ENCODE data around the gene GHR.

GHR gene

DNA sequence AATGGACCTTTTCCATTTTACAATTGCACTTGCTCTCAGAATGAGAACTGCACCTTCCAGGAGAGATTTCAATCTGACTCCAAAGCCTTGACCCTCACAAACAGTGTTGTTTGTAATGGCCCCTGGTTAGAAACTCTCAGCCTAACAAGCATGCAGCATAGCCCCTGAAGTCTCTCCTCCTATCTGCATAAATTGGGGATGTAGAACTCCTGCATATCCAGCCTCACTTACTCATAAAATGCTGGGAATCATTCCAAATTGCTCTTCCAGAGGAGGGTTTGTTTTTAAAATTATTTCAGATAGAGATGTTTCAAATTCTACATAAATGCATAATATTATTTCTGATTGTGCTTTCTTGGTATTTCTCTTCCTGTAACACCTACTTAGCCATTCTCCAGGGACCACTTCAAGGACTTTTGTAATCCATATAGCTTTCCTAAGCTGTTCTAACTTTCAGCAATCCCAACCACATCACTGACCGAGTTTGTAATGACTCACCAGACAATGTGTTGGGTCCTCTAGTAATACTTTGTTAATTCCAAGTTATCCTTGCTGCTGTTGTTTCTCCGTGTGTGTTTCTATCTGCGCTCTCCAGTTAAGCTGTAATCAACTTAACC is 189.6 kb downstream of the GHR start:
- DNase-seq = no peak

DNA sequence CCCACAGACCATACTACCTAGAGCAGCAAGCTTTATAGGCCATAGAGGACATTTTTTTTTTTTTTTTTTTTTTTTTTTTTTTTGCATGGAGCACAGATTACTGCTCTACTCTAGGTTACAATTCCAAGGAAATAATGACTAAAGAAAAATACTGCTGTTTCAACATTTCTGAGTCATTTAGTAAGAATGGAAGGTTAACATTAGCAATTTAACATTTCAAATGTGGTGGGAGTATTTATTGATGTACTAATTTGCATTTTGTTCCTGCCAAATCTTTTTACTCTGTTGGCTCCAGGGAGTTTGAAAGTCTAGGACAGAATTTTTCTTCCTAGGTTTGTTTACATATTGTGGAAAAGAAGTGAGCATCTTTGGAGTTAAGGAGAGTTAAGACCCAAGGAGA is 191.3 kb downstream of the GHR start:
- no peak for DNase-seq

DNA sequence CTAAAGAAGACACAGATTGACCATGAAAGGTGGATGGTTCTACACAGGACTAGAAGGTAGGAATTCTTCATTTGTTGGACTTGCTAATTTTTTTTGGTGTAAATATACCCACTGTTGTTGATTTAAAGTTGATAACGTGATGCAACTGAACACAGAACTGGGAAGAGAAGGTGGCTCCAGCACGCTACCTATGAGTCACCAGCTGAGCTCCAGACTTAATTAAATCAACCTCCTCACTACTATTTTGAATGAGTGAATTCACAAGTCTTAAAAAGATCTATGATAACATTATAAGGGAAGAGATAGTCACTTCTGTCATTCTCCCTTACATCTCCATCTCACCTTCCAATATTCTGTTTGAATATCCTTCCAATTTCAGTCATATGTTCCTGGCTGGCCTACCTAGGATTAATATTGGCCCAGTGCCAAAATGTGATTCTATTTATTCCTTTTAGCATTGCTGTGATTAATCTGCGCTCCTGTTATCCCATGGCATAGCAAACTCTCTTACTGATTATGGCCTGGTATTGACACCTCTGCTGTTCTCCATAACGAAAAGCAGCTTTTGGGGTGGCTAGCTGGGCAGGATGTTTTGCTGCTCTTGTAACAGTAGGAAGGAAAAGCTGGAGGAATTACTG is 197.5 kb downstream of the GHR start:
- DNase-seq = no peak

DNA sequence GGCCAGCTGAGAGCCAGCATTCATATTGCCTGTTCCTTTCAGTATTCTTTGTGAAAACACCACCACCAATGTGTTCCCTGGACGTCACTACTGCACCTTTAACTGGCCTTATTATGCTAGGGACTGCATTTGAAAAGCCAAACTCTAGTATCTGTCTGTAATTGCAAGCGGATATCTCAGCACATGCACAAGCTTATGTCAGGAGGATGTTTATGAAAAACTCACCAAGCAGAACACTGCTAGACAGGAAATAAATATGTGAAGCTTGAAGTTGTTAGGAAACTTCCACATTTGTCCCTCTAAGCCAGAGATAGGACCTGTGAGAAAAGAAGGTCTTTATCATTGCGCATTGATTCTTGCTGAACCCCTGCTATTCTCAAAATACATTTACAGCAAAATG is 198.0 kb downstream of the GHR start:
- peak; percentile 6 to 34 for DNase-seq

DNA sequence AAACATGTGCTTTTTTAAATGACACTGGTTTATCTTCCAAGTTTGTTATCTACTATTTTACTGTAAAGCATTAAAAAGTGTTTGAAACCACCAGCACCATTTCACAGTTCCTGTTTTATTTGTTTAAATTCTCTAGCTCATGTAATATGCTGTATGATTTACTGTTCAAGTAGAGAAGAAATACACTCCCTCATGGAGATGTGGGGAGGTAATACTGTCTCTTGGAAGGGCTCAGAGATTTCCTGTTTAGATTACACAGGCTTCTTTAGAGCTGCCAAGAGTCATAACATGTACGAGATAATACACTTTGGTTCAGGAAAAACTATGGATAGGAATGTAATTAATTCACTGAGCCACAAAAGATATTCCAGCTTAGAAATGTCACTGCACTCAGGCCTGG is 198.4 kb downstream of the GHR start:
- no peak for DNase-seq

DNA sequence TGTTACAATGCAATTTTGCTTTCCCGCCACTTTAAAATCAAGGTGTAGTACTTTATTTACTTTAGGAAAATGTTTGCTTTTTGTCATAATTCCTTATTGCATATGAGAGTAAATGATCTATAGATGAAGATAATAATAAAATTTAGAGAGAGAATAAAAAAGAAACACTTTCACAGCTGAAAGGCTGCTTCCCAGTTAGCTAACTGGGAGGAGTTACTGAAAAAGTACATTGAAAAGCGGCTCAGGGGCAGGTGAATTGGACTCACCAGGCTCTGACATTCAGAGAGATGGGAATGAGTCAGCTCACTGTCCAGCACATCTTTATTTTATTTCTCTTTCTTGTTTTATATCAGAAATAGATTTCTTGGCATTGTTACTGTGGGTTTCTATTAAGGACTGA is 201.7 kb downstream of the GHR start:
- DNase-seq = no peak

DNA sequence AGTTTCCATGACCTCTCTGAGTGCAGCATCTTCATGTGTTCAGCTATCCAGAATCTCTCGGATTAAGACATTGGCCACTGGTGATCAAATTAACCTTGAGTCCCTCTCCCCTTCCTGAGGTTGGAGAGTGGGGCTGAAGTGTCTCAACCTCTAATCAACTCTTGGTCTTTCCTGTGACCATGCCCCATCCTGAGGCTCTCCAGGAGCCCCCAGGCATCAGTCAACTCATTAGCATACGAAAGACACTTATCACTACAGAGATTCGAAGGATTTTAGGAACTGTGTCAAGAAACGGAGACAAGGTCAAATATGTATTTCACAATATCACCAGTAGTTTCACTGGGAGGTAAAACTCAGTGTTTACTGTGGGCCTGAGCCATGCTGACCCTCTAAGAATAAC is 203.2 kb downstream of the GHR start:
- DNase-seq = no peak

DNA sequence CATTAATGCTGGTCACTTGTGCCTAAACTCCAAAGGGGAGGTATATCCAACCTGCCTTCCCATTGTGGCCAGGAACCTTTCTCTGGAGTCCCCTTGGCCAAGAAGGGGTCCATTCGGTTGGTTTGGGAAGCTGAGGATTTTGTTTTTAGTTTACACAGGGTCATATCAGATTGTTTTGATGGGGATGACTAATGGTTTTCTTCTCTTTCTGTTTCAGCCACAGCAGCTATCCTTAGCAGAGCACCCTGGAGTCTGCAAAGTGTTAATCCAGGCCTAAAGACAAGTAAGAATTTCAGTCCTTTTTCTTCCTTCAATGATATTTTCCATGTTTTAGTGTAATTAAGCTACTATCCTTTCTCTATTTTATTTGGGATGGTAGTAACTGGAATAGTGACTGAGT is 205.6 kb downstream of the GHR start:
- DNase-seq = no peak

DNA sequence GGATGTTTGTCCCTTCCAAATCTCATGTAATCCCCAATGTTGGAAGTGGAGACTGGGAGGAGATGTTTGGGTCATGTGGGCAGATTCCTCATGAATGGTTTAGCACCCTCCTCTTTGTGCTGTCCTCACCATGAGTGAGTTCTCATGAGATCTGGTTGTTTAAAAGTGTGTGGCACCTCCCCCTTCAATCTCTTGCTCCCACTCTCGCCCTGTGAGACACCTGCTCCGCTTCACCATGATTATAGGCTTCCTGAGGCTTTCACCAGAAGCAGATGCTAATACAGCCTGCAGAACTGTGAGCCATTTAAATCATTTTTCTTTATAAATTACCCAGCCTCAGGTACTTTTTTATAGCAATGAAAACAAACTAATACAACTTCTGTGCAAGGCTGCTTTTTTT is 206.0 kb downstream of the GHR start:
- no peak for DNase-seq

DNA sequence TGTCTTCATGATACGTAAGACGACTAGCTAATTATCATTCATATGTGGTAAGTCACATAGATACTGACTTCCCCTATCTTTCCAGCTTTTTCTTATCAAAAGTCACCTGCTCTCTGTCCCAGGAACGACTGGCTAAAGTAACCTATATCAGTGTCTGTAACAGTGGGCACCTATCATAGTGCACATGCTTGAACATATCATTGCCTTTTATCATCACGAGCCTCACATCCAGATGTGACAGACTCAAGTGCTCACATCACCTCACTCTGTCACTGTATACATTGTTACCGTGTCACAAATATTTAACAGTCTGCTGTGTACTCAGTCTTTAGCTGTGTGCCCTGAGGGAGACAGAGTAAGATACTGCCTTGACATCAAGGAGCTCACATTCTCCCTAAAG is 208.0 kb downstream of the GHR start:
- no peak for DNase-seq

DNA sequence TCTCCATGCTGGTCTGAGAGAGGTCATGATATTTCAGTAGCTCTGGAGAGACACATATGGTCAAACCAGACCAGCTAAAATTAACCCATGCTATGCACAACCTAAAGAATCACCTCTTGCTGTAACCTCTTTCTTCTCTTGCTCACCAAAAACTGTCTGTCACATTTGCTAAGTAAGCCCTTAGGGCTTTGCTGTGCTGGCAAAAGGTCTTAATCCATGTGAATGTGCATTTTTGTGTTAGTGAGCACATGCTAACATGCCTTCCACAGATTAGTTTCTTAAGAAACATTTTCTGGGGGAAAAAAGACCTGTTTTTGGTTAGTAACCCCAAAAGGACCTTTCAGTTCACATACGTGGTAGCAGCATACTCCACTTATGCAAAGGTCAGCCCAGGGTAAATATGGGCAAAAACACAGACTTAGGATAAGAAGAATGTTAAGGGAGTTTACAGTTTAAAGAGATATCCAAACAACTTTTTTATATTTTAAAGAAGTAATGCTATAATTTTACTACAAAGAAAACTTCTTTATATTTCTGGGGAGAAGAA is 209.2 kb downstream of the GHR start:
- DNase-seq = no peak

DNA sequence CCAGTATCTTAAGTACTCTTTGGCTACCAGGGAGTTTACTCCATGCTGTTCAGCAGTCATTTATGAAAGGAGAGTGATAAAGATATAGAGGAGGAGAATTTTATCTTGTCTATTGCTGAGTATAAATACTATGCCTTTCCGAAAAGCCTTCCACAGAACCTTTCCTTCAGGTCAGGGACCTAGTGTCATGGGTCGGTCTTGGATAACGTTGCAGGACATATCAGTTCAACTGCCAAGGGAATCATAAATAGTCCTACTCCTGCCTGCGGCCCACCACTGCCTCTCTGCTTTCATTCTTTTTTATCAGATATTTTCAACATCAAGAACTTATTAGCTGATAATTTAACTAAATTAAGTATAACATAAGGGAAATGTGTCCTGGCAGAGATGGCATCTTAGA is 211.3 kb downstream of the GHR start:
- no peak for DNase-seq

DNA sequence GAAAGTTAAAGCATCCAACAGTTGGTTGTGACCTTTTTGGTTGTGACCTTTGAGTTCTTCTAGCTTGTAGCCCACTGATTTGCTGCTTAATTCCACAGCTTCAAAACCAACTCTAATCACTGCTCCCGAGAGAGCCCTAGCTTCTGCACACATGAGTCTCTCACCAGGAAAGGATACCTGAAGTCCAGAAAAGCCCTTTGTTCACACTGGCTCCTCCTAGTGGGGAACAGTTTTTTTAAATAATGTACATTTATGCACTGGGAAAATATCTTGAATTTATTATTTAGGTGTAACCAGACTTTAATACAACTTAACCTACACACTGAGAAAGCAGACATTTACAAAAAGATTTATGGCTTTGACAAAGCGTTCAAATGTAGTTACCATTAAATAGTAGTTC is 213.2 kb downstream of the GHR start:
- DNase-seq = no peak

DNA sequence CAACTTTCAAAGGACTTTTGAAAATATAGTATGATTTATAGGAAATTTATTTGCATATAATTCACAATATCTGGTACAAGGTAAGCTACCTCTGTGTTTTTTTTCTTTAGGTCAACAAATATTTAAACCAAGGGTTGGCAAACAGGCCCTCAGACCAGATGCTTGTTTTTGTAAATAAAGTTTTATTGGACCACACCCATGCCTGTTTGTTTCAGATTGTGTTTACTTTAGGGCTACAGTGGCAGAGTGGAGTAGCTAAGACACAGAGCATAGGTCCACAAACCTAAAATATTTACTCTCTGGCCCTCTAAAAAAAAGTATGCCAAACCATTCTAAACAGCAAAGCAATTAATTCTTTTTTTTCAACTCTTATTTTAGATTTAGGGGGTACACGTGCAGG is 213.7 kb downstream of the GHR start:
- no peak for DNase-seq

DNA sequence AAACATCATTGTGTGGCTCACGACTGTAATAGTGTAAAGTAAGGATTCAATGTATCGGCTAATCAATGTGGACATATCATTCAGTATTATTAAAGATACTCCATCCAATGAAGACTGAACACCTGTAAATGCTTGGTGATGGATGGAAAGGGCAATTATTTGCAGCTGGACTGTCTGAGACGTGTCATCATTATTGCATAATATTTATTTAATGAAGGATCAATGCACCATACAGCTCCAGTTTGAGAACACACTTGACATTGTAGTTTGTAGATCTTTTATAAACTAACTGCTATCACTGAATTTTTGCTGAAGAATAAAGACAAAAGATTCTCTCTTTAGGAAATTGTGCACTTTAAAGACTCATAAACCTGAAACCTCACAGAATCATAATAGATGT is 215.7 kb downstream of the GHR start:
- DNase-seq = no peak

DNA sequence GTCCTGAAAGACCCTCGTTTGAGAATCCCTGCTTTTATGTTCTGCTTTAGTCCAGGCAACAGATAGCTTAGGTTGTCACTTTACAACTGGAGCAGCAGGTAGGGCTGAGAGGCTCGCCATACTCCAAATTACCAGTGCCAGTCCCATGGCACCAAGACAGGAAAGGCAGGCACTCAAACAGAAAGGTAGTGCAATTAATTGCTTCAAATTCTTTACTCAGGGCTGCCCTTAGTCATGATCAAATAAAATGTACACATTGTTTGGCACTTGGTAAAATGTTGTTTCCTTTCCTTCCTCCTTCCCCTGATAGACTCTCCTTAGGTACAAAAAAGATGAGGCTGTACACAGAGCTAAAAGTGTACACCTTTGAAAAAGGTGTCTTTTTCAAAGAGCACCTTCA is 217.6 kb downstream of the GHR start:
- DNase-seq = no peak

DNA sequence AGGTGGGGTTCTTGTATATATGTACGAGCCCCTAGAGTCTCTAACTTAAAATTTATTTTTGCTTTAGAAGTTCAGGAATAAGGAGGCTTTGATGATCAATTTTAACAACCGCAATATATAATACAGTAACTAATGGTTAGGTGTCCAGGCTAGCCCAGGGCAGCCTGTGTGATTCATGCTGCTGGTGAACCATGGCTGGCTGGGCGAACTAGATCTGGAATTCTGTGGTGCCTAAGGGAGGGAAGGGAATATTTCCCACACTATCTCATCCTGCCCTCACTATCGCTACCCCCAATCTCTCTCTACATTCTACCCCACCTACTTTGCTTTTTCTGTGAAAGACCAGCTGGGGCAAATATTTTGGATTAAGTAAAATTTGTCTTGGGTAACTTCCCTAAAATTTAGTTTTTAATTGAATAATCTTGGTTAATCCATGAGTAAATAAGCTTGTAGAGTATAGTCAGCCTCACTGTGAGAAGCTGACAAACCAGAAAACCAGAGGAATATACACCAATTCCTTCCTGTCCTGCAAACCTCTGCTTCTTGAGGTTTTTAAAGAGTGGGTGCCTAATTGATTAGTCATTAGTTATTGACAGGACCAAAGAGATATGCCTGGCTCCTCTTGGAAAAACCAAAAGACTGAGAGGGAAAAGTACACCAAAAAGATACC is 218.2 kb downstream of the GHR start:
- DNase-seq = no peak

DNA sequence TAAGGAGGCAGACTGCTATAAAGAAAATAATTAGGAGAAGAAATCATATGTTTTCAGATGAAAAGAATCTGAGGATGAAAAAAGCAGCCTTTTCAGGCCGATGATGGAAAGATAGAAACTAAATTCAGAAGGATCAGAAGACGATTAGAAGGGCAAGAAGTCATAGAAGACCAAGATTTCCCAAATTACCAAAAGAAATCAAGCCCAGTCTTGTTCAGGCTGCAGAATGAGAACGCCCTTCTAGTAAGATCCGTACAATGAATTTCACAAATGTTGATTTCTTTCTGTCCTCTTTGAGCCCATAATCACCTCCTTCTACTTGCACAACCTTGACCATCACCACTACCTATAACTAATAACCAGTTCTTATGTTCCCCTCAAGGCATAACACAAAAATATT is 218.8 kb downstream of the GHR start:
- DNase-seq = no peak

DNA sequence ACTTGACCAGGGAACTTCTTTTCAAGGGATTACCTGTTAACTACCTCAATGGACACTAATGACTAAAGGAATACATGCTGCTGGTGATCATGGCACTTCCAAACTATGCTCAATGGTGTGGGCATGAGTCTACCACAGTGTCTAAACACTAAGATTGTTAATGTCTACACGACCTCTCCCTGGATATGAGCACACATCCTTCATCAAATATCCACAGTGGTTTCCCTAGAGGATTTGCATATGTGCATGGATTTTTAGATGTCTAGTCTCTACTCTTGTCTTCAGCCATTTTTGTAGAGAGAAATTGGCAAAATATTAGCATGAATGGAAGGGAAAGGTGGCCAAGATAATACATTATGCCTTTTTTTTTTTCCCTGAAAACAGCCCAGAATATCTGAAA is 220.1 kb downstream of the GHR start:
- DNase-seq = no peak

DNA sequence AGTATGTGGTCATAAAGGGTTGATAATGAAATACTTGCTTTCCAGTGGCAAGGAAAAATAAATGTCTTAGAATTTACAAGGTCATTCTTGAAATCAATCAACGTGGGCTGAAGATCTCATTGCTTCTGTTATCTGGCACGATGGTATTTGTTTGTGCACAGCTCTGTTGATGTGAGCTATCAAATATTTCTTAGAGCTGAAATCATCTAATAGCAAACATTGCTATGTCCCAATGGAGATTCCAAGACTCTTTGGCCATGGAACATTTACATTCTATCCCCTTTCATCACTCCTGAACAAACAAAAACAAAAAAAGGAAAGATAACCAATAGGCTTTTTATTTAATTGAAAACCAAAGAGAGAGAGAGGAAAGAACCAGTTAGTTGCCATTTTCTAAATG is 221.9 kb downstream of the GHR start:
- no peak for DNase-seq

DNA sequence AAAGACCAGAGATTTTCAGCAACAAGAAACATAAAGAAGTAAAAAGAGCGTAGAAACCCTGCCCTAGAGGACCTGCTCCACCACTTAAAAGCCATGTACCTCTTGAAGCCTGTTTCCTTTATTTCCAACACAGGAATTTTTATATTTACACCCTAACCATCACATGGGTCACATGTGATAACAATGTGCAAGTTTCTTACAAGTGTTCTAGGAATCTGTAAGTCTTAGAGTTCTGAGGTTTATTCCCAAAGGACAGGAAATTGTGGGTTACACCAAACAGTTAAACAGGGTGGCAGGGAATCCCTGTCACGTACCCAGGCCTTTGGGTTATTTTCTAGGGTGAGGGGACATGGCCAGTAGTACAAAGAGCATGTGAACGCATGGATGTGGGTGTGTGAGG is 224.8 kb downstream of the GHR start:
- no peak for DNase-seq

DNA sequence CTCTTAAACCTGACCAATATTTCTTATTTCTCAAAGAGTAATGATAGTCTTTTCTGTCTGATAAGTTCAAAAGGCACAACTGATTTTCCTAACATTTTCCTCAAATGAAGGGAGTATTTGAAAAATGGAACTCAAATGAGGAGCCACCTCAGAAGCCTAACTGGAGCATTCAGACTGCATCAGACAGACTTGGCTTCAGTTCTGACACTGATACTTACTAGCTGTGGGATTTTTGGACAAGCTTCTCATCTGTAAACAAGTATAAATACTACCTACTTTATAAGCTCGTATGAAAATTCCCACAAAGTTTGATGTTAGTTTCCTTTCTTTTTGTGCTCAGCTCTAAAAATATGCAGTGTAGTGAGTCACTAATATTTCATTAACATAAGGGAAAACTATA is 225.7 kb downstream of the GHR start:
- DNase-seq = no peak

DNA sequence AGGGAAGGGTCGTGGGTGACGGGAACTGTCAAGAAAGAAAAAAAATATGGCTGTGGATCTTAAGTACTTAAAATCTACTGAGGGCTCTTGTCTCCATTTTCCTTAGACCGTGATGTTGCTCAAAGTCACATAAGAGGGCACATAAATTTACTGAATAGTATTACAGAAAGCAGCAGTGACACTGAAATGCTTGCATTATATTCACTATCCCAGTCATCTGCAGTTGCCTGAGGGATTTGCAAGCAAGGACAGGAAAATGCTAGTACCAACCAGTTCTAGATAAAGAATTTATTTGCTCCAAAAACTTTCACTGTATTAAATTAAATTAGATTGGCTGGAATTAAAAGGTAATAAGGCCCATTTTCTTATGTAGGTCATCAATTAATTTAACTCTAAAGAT is 226.8 kb downstream of the GHR start:
- DNase-seq = no peak

DNA sequence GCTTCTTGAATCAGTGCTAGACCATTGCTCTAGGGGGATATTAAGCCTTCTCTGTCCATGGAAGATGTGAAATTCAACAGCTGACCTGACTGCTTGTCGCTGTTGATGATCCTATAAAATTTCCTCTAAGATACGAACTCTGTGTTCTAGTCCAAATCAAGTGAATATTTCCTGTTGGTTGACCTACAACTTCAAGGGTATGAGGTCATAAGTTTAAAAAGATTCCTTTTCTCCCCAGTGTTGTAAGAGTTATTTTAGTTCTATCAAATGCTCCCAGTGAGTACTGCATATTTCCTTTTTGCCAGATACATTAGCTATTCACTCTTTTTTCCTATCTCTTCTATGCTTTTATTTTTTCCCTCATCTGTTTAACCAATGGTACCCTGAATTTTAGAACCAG is 230.5 kb downstream of the GHR start:
- no peak for DNase-seq
